Measurements from ENCODE around the gene DCTPP1. TPM values are rescaled to one million over a fixed set of nuclear protein-coding genes. Genes with fewer than 3 reads are reported as not detected.

Gene DCTPP1
- total and polyA plus RNA-seq, 2 of the 13 experiments (the other 11 are each of a cell fraction or from before 2014, with no cell fraction given) = 54.8 to 74.4 TPM

DNA sequence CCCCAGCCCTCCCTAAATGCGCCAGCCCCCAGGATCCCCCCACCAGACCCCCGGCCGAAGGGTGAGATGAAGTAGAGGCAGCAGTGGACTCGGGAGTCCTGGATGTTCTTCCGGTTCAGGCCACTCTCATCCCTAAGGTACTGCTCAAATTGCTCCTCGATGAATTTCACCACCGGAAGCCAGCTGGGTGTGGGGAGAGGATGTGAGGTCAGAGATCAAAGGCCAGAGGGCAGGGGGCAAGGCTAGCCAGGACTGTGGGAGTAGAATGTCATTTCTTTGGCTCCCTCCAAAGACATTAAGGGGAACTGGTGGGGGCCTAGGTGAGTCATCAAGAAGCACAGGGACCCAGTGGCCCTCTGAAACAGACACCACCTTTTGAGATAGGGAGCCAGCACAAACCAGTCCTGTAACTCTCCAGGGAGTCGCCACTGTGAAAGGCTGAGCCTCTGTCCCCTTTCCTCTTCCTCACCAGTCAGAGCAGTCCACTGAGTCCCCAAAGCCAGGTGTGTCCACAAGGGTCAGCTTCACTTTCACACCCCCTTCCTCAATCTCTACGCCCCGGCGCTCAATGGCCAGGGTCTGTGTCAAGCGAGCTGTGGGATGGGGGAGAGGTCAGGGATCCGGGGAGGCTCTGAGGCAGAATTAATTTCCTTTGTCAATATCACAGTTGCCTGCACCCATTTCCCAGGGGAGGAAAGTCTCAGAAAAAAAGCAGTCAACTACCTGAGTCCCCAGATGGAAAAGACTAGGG lies 48.4 kb downstream of the DCTPP1 start (continued):
- TF ChIP-seq, protein P1, sequence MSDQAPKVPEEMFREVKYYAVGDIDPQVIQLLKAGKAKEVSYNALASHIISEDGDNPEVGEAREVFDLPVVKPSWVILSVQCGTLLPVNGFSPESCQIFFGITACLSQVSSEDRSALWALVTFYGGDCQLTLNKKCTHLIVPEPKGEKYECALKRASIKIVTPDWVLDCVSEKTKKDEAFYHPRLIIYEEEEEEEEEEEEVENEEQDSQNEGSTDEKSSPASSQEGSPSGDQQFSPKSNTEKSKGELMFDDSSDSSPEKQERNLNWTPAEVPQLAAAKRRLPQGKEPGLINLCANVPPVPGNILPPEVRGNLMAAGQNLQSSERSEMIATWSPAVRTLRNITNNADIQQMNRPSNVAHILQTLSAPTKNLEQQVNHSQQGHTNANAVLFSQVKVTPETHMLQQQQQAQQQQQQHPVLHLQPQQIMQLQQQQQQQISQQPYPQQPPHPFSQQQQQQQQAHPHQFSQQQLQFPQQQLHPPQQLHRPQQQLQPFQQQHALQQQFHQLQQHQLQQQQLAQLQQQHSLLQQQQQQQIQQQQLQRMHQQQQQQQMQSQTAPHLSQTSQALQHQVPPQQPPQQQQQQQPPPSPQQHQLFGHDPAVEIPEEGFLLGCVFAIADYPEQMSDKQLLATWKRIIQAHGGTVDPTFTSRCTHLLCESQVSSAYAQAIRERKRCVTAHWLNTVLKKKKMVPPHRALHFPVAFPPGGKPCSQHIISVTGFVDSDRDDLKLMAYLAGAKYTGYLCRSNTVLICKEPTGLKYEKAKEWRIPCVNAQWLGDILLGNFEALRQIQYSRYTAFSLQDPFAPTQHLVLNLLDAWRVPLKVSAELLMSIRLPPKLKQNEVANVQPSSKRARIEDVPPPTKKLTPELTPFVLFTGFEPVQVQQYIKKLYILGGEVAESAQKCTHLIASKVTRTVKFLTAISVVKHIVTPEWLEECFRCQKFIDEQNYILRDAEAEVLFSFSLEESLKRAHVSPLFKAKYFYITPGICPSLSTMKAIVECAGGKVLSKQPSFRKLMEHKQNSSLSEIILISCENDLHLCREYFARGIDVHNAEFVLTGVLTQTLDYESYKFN (CRISPR knock-in tag; conservative IDR thresholded peaks at IDR 0.05) = peak; percentile 51
- no peak for TF ChIP-seq KLF12 (CRISPR knock-in tag; IDR thresholded peaks at IDR 0.05; ENCODE audit: borderline replicate concordance)
- no peak for TF ChIP-seq ZZZ3 (CRISPR knock-in tag; IDR thresholded peaks at IDR 0.05; ENCODE audit: borderline replicate concordance)
- TF ChIP-seq ZNF589 (CRISPR knock-in tag; conservative IDR thresholded peaks at IDR 0.05) = 0 out of 2 replicates have a peak, but pooled peaks have one; percentile 28
- TF ChIP-seq ZNF556 (CRISPR knock-in tag; IDR thresholded peaks at IDR 0.05; ENCODE audit: borderline replicate concordance) = 0 out of 2 replicates have a peak, but pooled peaks have one; percentile 21
- no peak for TF ChIP-seq SOX6 (IDR thresholded peaks at IDR 0.05)
- 0 out of 2 replicates have a peak, but pooled peaks have one; percentile 16 for TF ChIP-seq SOX6 (CRISPR knock-in tag; IDR thresholded peaks at IDR 0.05)
- no peak for TF ChIP-seq CAMTA2 (CRISPR knock-in tag; IDR thresholded peaks at IDR 0.05; ENCODE audit: borderline replicate concordance)
- TF ChIP-seq MYC (CRISPR knock-in tag; IDR thresholded peaks at IDR 0.05; ENCODE audit: borderline replicate concordance) = peak; percentile 44; the same call in 1 of the 2 replicates
- TF ChIP-seq MAFG (CRISPR knock-in tag; IDR thresholded peaks at IDR 0.05) = no peak
- 0 out of 2 replicates have a peak, but pooled peaks have one; percentile 28 for TF ChIP-seq SAP130 (CRISPR knock-in tag; IDR thresholded peaks at IDR 0.05; ENCODE audit: low read depth)
- TF ChIP-seq ZNF879 (CRISPR knock-in tag; IDR thresholded peaks at IDR 0.05) = no peak
- 0 out of 2 replicates have a peak, but pooled peaks have one; percentile 37 for TF ChIP-seq ZSCAN29 (CRISPR knock-in tag; conservative IDR thresholded peaks at IDR 0.05)
- 0 out of 2 replicates have a peak, but pooled peaks have one; percentile 10 for TF ChIP-seq SIX4 (CRISPR knock-in tag; IDR thresholded peaks at IDR 0.05)
- TF ChIP-seq, protein P2, sequence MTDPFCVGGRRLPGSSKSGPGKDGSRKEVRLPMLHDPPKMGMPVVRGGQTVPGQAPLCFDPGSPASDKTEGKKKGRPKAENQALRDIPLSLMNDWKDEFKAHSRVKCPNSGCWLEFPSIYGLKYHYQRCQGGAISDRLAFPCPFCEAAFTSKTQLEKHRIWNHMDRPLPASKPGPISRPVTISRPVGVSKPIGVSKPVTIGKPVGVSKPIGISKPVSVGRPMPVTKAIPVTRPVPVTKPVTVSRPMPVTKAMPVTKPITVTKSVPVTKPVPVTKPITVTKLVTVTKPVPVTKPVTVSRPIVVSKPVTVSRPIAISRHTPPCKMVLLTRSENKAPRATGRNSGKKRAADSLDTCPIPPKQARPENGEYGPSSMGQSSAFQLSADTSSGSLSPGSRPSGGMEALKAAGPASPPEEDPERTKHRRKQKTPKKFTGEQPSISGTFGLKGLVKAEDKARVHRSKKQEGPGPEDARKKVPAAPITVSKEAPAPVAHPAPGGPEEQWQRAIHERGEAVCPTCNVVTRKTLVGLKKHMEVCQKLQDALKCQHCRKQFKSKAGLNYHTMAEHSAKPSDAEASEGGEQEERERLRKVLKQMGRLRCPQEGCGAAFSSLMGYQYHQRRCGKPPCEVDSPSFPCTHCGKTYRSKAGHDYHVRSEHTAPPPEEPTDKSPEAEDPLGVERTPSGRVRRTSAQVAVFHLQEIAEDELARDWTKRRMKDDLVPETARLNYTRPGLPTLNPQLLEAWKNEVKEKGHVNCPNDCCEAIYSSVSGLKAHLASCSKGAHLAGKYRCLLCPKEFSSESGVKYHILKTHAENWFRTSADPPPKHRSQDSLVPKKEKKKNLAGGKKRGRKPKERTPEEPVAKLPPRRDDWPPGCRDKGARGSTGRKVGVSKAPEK (CRISPR knock-in tag; IDR thresholded peaks at IDR 0.05; ENCODE audit: borderline replicate concordance) = no peak
- no peak for TF ChIP-seq ZNF326 (CRISPR knock-in tag; IDR thresholded peaks at IDR 0.05; ENCODE audit: borderline replicate concordance)
- TF ChIP-seq SP5 (CRISPR knock-in tag; IDR thresholded peaks at IDR 0.05; ENCODE audit: borderline replicate concordance, low read depth) = no peak

Data from HepG2 (cell line).